Activated CD4-positive, CD25-positive, alpha-beta regulatory T cell treated with anti-CD3 and anti-CD28 coated beads, Interleukin-2, amount 50 U/mL, for 72 hours (primary cell): ENCODE results near the gene HS6ST3.
"Not testable (repeated sequence)": the region's sequence is repeated elsewhere in the genome, so short reads cannot be mapped to it uniquely, and the experiment has no call there.

ENCODE experiments used
- DNase-seq: peaks from one replicate; pipeline ENCODE4 v3.0.0; 2021

HS6ST3 gene

GRCh38 chr13:96089749-96090239 is at the start of gene HS6ST3:
TSS of gene HS6ST3 (plus strand) at chr13:96090107.
- no peak for DNase-seq

GRCh38 chr13:96041326-96042110 is 48.4 kb upstream of the HS6ST3 start:
- DNase-seq, result no peak

GRCh38 chr13:96044238-96044637 is 45.7 kb upstream of the HS6ST3 start:
- no peak for DNase-seq

GRCh38 chr13:96046449-96047126 is 43.3 kb upstream of the HS6ST3 start:
- DNase-seq, result not testable (repeated sequence)

GRCh38 chr13:96050955-96051354 is 39.0 kb upstream of the HS6ST3 start:
- DNase-seq, result not testable (repeated sequence)

GRCh38 chr13:96051491-96051890 is 38.4 kb upstream of the HS6ST3 start:
- not testable (repeated sequence) for DNase-seq

- not testable (repeated sequence) for DNase-seq
Measured at GRCh38 chr13:96051946-96052345, 38.0 kb upstream of the HS6ST3 start.

GRCh38 chr13:96052656-96053002 is 37.3 kb upstream of the HS6ST3 start:
- DNase-seq, result no peak

GRCh38 chr13:96053003-96053703 is 36.8 kb upstream of the HS6ST3 start, which contains the start of gene UGGT2:
TSS of gene UGGT2 (minus strand) at chr13:96053401. CDS start at chr13:96053312, 89 bp downstream.
- DNase-seq, result peak; percentile 30

- DNase-seq, result no peak
Measured at GRCh38 chr13:96065849-96066248, 24.1 kb upstream of the HS6ST3 start.

GRCh38 chr13:96068729-96069128 is 21.2 kb upstream of the HS6ST3 start:
- no peak for DNase-seq

- DNase-seq, result no peak
Measured at GRCh38 chr13:96071504-96071903, 18.4 kb upstream of the HS6ST3 start.

- DNase-seq, result no peak
Measured at GRCh38 chr13:96072392-96072791, 17.5 kb upstream of the HS6ST3 start.

- no peak for DNase-seq
Measured at GRCh38 chr13:96075953-96076543, 13.9 kb upstream of the HS6ST3 start.

- DNase-seq, result no peak
Measured at GRCh38 chr13:96080676-96081075, 9.2 kb upstream of the HS6ST3 start.

GRCh38 chr13:96081888-96082287 is 8.0 kb upstream of the HS6ST3 start:
- no peak for DNase-seq

- DNase-seq, result no peak
Measured at GRCh38 chr13:96082640-96083039, 7.3 kb upstream of the HS6ST3 start.

GRCh38 chr13:96086736-96087135 is 3.2 kb upstream of the HS6ST3 start:
- DNase-seq, result no peak

- no peak for DNase-seq
Measured at GRCh38 chr13:96089139-96089538, 768 bp upstream of the HS6ST3 start.

- no peak for DNase-seq
Measured at GRCh38 chr13:96090240-96091101, 564 bp downstream of the HS6ST3 start.

- DNase-seq, result no peak
Measured at GRCh38 chr13:96091164-96092117, 1.5 kb downstream of the HS6ST3 start.
